Activated CD4-positive, alpha-beta T cell treated with anti-CD3 and anti-CD28 coated beads for 36 hours (primary cell): ENCODE data around the gene CCND3. TPM values are rescaled to one million over a fixed set of nuclear protein-coding genes. Genes with fewer than 3 reads are reported as not detected.
"Not testable (repeated sequence)": the region's sequence is repeated elsewhere in the genome, so short reads cannot be mapped to it uniquely, and the experiment has no call there.

Source experiments
- ATAC-seq: fragments of 200-7000 bp; cut with Tn5 transposase; one replicate; pipeline ENCODE4 v1.10.0; 2021; ENCODE audit warnings: mild to moderate bottlenecking, moderate library complexity
- CTCF ChIA-PET: fragments of 350-600 bp; sonication (Branson Sonifier 250); formaldehyde crosslinking; loops from one replicate; lab custom pipeline; 2021; ENCODE audit warnings: antibody characterized with exemption; lab: Charles Lee
- POLR2A ChIA-PET: fragments of 350-600 bp; sonication (Branson Sonifier 250); formaldehyde crosslinking; loops from one replicate; lab custom pipeline; 2021; ENCODE audit warnings: antibody characterized with exemption, inconsistent platforms; lab: Charles Lee
- DNase-seq: peaks from one replicate; pipeline ENCODE4 v3.0.0-alpha.2; 2020
- H3K27ac Mint-ChIP-seq: one replicate; pipeline ENCODE4 v1.8.0; 2021; ENCODE audit warnings: mixed read lengths
- H3K27me3 Mint-ChIP-seq: one replicate; pipeline ENCODE4 v1.8.0; 2021; ENCODE audit warnings: mixed read lengths
- H3K36me3 Mint-ChIP-seq: one replicate; pipeline ENCODE4 v1.8.0; 2021; ENCODE audit warnings: low read depth, mixed read lengths
- H3K4me1 Mint-ChIP-seq: one replicate; pipeline ENCODE4 v1.8.0; 2021; ENCODE audit warnings: mixed read lengths
- H3K4me3 Mint-ChIP-seq: one replicate; pipeline ENCODE4 v1.8.0; 2021; ENCODE audit warnings: mild to moderate bottlenecking, moderate library complexity, mixed read lengths
- H3K9me3 Mint-ChIP-seq: one replicate; pipeline ENCODE4 v1.8.0; 2021; ENCODE audit warnings: low read depth, mixed read lengths
- intact Hi-C, 2 experiments: fragments of 100-400 bp; cut with DNase I in 1 of 2; cut with micrococcal nuclease in 1 of 2; formaldehyde crosslinking; loops; one replicate each; pipeline versions ENCODE4 v1.14.2 to v1.15.1; 2022 to 2024; cut with DNase I, micrococcal nuclease
- total RNA-seq, 2 experiments: library from RNA; stranded (reverse); gene quantifications; one replicate each; pipeline ENCODE4 v1.2.3, GENCODE V29; 2021

The CCND3 gene
- total RNA-seq, 2 experiments from 2014 or later: 625 to 806 TPM

GRCh38 chr6:41954668-41955067 lies 13.1 kb upstream of the CCND3 start:
- Mint-ChIP-seq H3K27ac (peak overlapping the region; percentile 86), H3K27me3 (no peaks in the 10 kb centered on the region), H3K9me3 (peaks cover 4% of the 10 kb centered on the region), H3K4me1 (peaks cover 66% of the 10 kb centered on the region), H3K4me3 (no peak overlapping the region), H3K36me3 (peaks cover 29% of the 10 kb centered on the region)
- intact Hi-C loops: no loop called here
- POLR2A ChIA-PET: interaction anchor here (1.5 kb wide), 1 partner anchor 11 kb away, joined by 4 read pairs; no protein-coding TSS in a partner anchor
- DNase-seq: no peak
- ATAC-seq: no peak
- CTCF ChIA-PET: interaction anchor here (0.6 to 1.2 kb wide), 6 partner anchors 11 to 89 kb away, joined by 3 to 5 read pairs (median 3); partner anchors contain the start of gene CCND3

DNA sequence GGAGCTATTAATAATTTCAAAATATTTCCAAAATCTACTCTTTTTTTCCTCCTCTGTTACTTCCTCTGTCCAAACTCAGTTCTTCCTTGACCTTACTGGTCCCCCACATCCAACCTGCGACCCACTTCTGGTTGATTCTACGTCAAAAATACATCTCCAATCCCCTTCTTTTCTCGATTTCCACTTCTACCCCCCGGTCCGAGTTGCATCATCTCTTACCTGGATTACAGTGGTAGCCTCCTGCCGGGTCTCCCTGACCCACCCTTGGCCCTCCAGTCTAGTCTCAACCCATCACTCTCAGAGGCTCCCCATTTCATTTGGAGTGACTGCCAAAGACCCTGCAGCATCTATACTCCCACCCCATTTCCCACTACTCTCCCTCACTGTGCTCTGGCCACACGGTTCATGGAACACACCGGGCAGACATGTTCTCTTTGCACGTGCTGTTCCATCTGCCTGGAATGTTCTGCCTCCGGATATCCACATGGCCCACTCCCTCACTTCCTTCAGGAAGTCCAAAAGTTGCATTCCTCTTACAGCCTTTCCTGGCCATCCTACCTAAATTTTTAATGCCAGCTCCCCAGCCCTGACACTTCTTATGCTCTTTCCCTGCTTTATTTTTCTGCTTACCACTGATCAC lies 6.1 kb upstream of the CCND3 start:
- H3K36me3 Mint-ChIP-seq: peaks cover 9% of the 10 kb centered on the region
- H3K4me3 Mint-ChIP-seq: no peak overlapping the region
- no peak for DNase-seq
- intact Hi-C loops: no loop called here
- peak overlapping the region; percentile 66 for H3K27ac Mint-ChIP-seq
- ChIA-PET POLR2A (no interaction called here), CTCF (interaction anchor here (0.6 to 1.4 kb wide), 3 partner anchors 17 to 1028 kb away, joined by 3 to 4 read pairs (median 4); partner anchors contain the start of genes BYSL and MED20)
- ATAC-seq: no peak
- no peaks in the 10 kb centered on the region for H3K9me3 Mint-ChIP-seq
- H3K27me3 Mint-ChIP-seq: no peaks in the 10 kb centered on the region
- peaks cover 58% of the 10 kb centered on the region for H3K4me1 Mint-ChIP-seq

DNA sequence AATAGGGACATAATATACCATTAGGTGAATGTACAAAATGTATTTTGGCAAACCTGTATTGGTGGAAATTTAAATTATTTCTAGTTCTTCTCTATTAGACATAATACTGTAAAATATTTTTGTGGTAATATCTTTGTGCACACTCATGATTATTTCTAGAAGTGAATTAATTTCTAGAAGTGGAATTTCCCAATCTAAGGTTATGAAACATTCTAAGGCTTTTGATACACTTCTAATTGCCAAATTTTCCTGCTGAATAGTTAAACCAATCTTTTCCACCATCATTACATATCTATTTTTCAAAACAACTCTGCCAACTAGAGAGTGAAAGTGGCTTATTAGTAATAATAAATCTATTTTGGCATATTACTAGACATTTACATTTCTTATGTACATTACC lies 1.8 kb upstream of the CCND3 start:
- no peak for ATAC-seq
- POLR2A ChIA-PET: interaction anchor here (0.8 to 1.3 kb wide), 3 partner anchors 12 to 96 kb away, joined by 4 to 8 read pairs (median 4); no protein-coding TSS in a partner anchor
- intact Hi-C loops: loop anchor here (5.0 kb wide), 3 partner anchors 79 to 871 kb away; partner anchors contain the start of genes NFYA (in 1 of the 2), OARD1 (in 1 of the 2) and TBCC (in 1 of the 2)
- Mint-ChIP-seq H3K27me3 (no peaks in the 10 kb centered on the region), H3K9me3 (no peaks in the 10 kb centered on the region), H3K36me3 (peaks cover 35% of the 10 kb centered on the region), H3K27ac (peak overlapping the region; percentile 68), H3K4me1 (peaks cover 55% of the 10 kb centered on the region), H3K4me3 (no peak overlapping the region)
- no peak for DNase-seq
- CTCF ChIA-PET: interaction anchor here (0.8 to 14.0 kb wide), 7 partner anchors 12 to 156 kb away, joined by 3 to 355 read pairs (median 4); partner anchors contain the start of genes MED20, TAF8 and TOMM6

DNA sequence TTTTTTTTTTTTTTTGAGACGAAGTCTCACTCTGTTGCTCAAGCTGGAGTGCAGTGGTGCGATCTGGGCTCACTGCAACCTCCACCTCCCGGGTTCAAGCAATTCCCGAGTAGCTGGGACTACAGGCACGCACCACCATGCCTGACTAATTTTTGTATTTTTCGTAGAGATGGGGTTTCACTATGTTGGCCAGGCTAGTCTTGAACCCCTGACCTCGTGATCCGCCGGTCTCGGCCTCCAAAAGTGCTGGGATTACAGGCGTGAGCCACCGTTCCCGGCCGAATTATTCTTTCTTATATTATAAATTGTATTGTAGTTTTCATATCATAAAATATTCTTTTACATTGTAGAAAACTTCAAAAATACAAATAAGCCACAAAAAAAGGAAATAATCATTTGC lies 1.3 kb upstream of the CCND3 start:
- peaks cover 41% of the 10 kb centered on the region for H3K36me3 Mint-ChIP-seq
- intact Hi-C loops: loop anchor here (1.0 to 5.0 kb wide), 4 partner anchors 15 to 871 kb away; partner anchors contain the start of genes NFYA (in 1 of the 2), OARD1 (in 1 of the 2) and TBCC (in 1 of the 2)
- H3K27ac Mint-ChIP-seq: peak overlapping the region; percentile 92
- peaks cover 58% of the 10 kb centered on the region for H3K4me1 Mint-ChIP-seq
- DNase-seq, ATAC-seq, H3K27me3 Mint-ChIP-seq, H3K9me3 Mint-ChIP-seq: not testable (repeated sequence)
- ChIA-PET CTCF (interaction anchor here (0.6 to 14.0 kb wide), 15 partner anchors 12 to 272 kb away, joined by 3 to 355 read pairs (median 4); partner anchors contain the start of genes MED20 and TAF8), POLR2A (interaction anchor here (0.9 to 1.2 kb wide), 3 partner anchors 82 to 99 kb away, joined by 3 to 6 read pairs (median 3); no protein-coding TSS in a partner anchor)
- peak overlapping the region; percentile 100 for H3K4me3 Mint-ChIP-seq

- peak overlapping the region; percentile 100 for H3K4me3 Mint-ChIP-seq
- H3K27me3 Mint-ChIP-seq: no peaks in the 10 kb centered on the region
- DNase-seq (peak; percentile 72), ATAC-seq (peak; percentile 52)
- peaks cover 58% of the 10 kb centered on the region for H3K4me1 Mint-ChIP-seq
- ChIA-PET CTCF (interaction anchor here (0.6 to 14.0 kb wide), 18 partner anchors 13 to 272 kb away, joined by 3 to 355 read pairs (median 4); partner anchors contain the start of genes BYSL, MED20 and TAF8), POLR2A (interaction anchor here (0.6 to 1.4 kb wide), 8 partner anchors 16 to 103 kb away, joined by 3 to 6 read pairs (median 3); partner anchors contain the start of genes BYSL and MED20)
- peak overlapping the region; percentile 92 for H3K27ac Mint-ChIP-seq
- intact Hi-C loops: loop anchor here (1.0 to 5.0 kb wide), 4 partner anchors 16 to 870 kb away; partner anchors contain the start of genes NFYA (in 1 of the 2), OARD1 (in 1 of the 2) and TBCC (in 1 of the 2)
- H3K36me3 Mint-ChIP-seq: peaks cover 43% of the 10 kb centered on the region
- no peaks in the 10 kb centered on the region for H3K9me3 Mint-ChIP-seq
These were observed 651 bp upstream of the CCND3 start for GRCh38 chr6:41942067-41942851.

DNA sequence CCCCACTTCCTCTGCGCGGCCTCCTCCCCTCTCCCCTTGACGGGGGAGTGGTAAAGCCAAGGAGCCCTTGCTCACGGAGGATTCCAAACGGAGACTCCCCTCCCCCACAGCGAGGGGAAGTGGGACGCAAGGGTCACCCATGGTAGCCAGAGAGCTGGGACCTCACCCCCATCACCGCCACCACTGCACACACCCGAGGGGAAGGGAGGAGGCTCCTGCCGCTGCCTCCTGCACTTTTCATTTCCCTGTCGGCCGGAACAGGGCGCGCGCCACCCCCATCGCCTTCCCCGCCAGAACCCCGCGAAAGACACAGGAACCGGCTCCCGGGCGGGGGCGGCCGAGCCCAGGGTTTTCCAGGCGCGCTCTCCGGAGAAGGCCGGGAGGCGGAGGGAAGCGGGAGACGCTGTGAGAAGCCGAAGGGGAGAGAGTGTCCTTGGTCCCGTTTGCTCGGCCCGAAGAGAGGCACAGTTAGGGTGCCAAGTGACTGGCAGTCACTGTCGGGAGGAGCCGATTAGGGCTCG lies 789 bp downstream of the CCND3 start:
- H3K9me3 Mint-ChIP-seq: no peaks in the 10 kb centered on the region
- peak overlapping the region; percentile 96 for H3K27ac Mint-ChIP-seq
- ChIA-PET POLR2A (interaction anchor here (0.6 to 3.6 kb wide), 4 partner anchors 98 to 1695 kb away, joined by 3 to 28 read pairs (median 3); partner anchors contain the start of gene MAD2L1BP), CTCF (interaction anchor here (0.7 to 14.0 kb wide), 6 partner anchors 13 to 625 kb away, joined by 3 to 355 read pairs (median 3); partner anchors contain the start of genes BYSL, MED20 and TAF8)
- H3K27me3 Mint-ChIP-seq: no peaks in the 10 kb centered on the region
- intact Hi-C loops: loop anchor here (1.0 to 5.0 kb wide), 11 partner anchors 20 to 869 kb away; partner anchors contain the start of genes BYSL (in 1 of the 2), MED20 (in 1 of the 2), NFYA (in 1 of the 2) and OARD1 (in 1 of the 2)
- H3K36me3 Mint-ChIP-seq: peaks cover 53% of the 10 kb centered on the region
- H3K4me3 Mint-ChIP-seq: peak overlapping the region; percentile 100
- peaks cover 65% of the 10 kb centered on the region for H3K4me1 Mint-ChIP-seq
- DNase-seq: peak; percentile 74
- no peak for ATAC-seq

DNA sequence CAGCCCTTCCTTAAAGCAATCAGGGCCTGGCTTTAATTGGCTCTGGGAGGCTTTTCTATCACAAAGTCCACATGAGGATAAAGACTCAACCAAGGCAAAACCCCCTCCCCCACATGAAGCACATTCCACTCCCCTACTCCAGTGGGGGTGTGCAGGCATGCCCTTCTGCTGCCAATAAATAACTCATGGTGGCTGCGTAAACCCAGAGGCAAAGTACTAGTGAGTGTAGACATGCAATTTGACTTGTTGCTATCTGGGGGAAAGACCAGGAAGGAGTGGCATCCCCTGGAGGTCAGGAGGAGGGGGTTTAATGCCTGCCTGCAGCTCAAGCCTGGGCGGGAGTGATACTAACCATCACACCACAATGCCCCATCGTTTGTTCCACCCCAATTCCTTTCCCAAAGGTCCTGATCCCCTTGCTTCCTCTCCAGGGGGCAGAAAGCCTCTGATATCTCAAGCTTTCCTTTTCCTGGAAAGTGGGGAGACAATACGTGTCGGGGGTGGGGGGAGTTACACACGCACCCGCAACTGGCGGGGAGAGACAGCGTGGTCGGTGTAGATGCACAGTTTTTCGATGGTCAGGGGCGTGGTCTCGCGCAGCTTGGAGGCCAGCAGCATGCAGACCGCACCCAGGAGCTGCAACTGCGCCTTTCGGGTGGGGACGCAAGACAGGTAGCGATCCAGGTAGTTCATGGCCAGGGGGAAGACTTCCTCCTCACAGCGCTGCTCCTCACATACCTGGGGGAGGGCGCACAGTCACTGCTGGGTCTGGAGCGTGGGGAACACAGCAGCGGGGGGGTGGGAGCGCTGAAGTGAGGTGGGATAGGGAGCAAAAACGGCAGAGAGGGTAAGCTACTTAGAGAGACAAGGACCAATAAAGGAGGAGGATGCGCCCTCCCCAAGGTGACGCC lies 1.5 kb downstream of the CCND3 start:
- intact Hi-C loops: loop anchor here (1.0 to 5.0 kb wide), 7 partner anchors 37 to 868 kb away; partner anchors contain the start of genes NFYA (in 1 of the 2), OARD1 (in 1 of the 2), PRICKLE4 (in 1 of the 2) and TBCC (in 1 of the 2)
- ATAC-seq: peak; percentile 11
- POLR2A ChIA-PET: interaction anchor here (0.6 to 3.6 kb wide), 5 partner anchors 10 to 1695 kb away, joined by 3 to 28 read pairs (median 3); partner anchors contain the start of gene MAD2L1BP
- CTCF ChIA-PET: interaction anchor here (0.6 to 14.0 kb wide), 15 partner anchors 10 to 625 kb away, joined by 3 to 355 read pairs (median 4); partner anchors contain the start of genes BYSL, MED20, TAF8 and TOMM6
- H3K4me1 Mint-ChIP-seq: peaks cover 65% of the 10 kb centered on the region
- peaks cover 54% of the 10 kb centered on the region for H3K36me3 Mint-ChIP-seq
- H3K27ac Mint-ChIP-seq: peak overlapping the region; percentile 96
- DNase-seq: peak; percentile 76
- H3K27me3 Mint-ChIP-seq: no peaks in the 10 kb centered on the region
- H3K9me3 Mint-ChIP-seq: no peaks in the 10 kb centered on the region
- H3K4me3 Mint-ChIP-seq: peak overlapping the region; percentile 100

- Mint-ChIP-seq H3K27ac (peak overlapping the region; percentile 96), H3K4me1 (peaks cover 64% of the 10 kb centered on the region), H3K4me3 (peak overlapping the region; percentile 100), H3K9me3 (no peaks in the 10 kb centered on the region), H3K36me3 (peaks cover 61% of the 10 kb centered on the region), H3K27me3 (no peaks in the 10 kb centered on the region)
- ChIA-PET CTCF (interaction anchor here (0.6 to 14.0 kb wide), 14 partner anchors 9 to 626 kb away, joined by 3 to 355 read pairs (median 4); partner anchors contain the start of genes BYSL, MED20, TAF8 and TOMM6), POLR2A (interaction anchor here (0.6 to 3.6 kb wide), 6 partner anchors 10 to 524 kb away, joined by 3 to 28 read pairs (median 5); no protein-coding TSS in a partner anchor)
- DNase-seq (peak; percentile 73), ATAC-seq (peak; percentile 9)
- intact Hi-C loops: loop anchor here (5.0 kb wide), 2 partner anchors 92 to 157 kb away; partner anchors contain the start of gene PRICKLE4 (in 1 of the 2)
These were observed 2.3 kb downstream of the CCND3 start for GRCh38 chr6:41939176-41939847.
